GM10248 (cell line): ENCODE measurements around the gene EID2B.

Experiments
- CTCF ChIA-PET: fragments of 300-600 bp; sonication (Branson Sonifier 250); formaldehyde crosslinking; extraction: SDS; loops from one replicate; lab custom pipeline; 2021; ENCODE audit warnings: antibody characterized with exemption; lab: Yijun Ruan, JAX
- POLR2A ChIA-PET: fragments of 350-650 bp; sonication (Branson Sonifier 250); formaldehyde crosslinking; extraction: SDS; loops from one replicate; lab custom pipeline; 2020; ENCODE audit warnings: antibody characterized with exemption; lab: Yijun Ruan, JAX
- DNase-seq: peaks from one replicate; pipeline ENCODE4 v3.0.0; 2012; ENCODE audit errors: extremely low spot score
- CTCF ChIP-seq: IDR thresholded peaks from 2 replicates; pipeline ENCODE4 v1.5.1; 2012; ENCODE audit warnings: mild to moderate bottlenecking, low read depth; ENCODE audit errors: extremely low read depth, missing control alignments, control extremely low read depth

The EID2B gene

GRCh38 chr19:39498798-39499642 lies 33.6 kb downstream of the EID2B start, which contains the start of gene DLL3:
Gene DLL3, plus strand, starts transcription at chr19:39498947. Its CDS starts 28 bp downstream, at chr19:39498975.
- CTCF ChIA-PET: interaction anchor here (1.6 to 3.1 kb wide), 3 partner anchors 9 to 34 kb away, joined by 3 to 16 read pairs (median 4); partner anchors contain the start of gene EID2B
- POLR2A ChIA-PET: interaction anchor here (0.6 kb wide), 1 partner anchor 565 kb away, joined by 3 read pairs; no protein-coding TSS in a partner anchor
- DNase-seq: no peak
- no peak for TF ChIP-seq CTCF

GRCh38 chr19:39497996-39498797 lies 34.5 kb downstream of the EID2B start:
- CTCF ChIA-PET: interaction anchor here (0.6 to 1.7 kb wide), 7 partner anchors 8 to 112 kb away, joined by 3 to 6 read pairs (median 3); partner anchors contain the start of gene EID2B
- POLR2A ChIA-PET: interaction anchor here (0.6 kb wide), 1 partner anchor 564 kb away, joined by 3 read pairs; no protein-coding TSS in a partner anchor
- DNase-seq: peak; percentile 72
- peak; percentile 45 for TF ChIP-seq CTCF

- no peak for DNase-seq
- POLR2A ChIA-PET: no interaction called here
- CTCF ChIA-PET: interaction anchor here (0.6 to 1.7 kb wide), 6 partner anchors 8 to 111 kb away, joined by 3 to 6 read pairs (median 3); partner anchors contain the start of gene EID2B
- no peak for TF ChIP-seq CTCF
These were observed 35.0 kb downstream of the EID2B start for GRCh38 chr19:39497701-39497995.

- POLR2A ChIA-PET: no interaction called here
- no peak for TF ChIP-seq CTCF
- CTCF ChIA-PET: interaction anchor here (0.8 to 1.4 kb wide), 2 partner anchors 22 to 33 kb away, joined by 3 read pairs; no protein-coding TSS in a partner anchor
- DNase-seq: no peak
These were observed 36.6 kb downstream of the EID2B start for GRCh38 chr19:39496063-39496462.

- POLR2A ChIA-PET: no interaction called here
- TF ChIP-seq CTCF: no peak
- CTCF ChIA-PET: interaction anchor here (1.2 to 1.5 kb wide), 3 partner anchors 8 to 38 kb away, joined by 3 to 6 read pairs (median 6); no protein-coding TSS in a partner anchor
- no peak for DNase-seq
These were observed 38.0 kb downstream of the EID2B start for GRCh38 chr19:39494661-39495060.

- no peak for TF ChIP-seq CTCF
- no peak for DNase-seq
- ChIA-PET CTCF (interaction anchor here (0.8 kb wide), 1 partner anchor 39 kb away, joined by 3 read pairs; the partner anchor contains the start of gene EID2B), POLR2A (no interaction called here)
These were observed 39.9 kb downstream of the EID2B start for GRCh38 chr19:39492788-39493187.
